Measurements from ENCODE around the gene ESRRB. TPM values are rescaled to one million over a fixed set of nuclear protein-coding genes. Genes with fewer than 3 reads are reported as not detected.

Gene ESRRB
- total RNA-seq, 2 experiments from 2014 or later = 0.10 TPM; not detected in 1

DNA sequence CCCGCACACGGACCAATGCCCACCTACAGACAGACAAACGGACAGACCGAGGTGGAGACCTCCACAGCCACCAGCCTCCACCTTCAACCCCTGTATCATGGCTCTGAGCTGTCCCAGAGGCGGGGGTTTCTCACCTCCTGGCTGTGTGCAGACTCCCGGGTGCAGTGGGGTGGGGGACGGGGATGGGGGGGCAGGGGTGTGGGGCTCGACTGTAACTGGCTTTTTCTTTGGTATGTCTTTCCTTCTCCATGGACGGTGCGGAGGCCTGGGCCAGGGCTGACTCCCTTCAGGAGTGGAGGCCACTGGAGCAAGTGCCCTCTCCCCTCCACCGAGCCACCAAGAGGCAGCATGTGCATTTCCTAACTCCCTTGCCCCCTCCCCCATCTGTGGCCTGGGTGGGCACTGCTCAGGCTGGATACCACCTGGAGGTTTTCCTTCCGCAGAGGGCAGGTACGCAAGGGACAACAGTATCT lies 122.6 kb downstream of the ESRRB start:
- CTCF ChIA-PET = no interaction called here
- no peaks in the 10 kb centered on the region for H3K4me1 Mint-ChIP-seq (ENCODE audit: low read depth)
- DNase-seq = no peak
- H3K9me3 Mint-ChIP-seq = no peaks in the 10 kb centered on the region
- H3K4me3 Mint-ChIP-seq = no peak overlapping the region
- H3K27ac Mint-ChIP-seq = no peak overlapping the region
- peaks cover 2% of the 10 kb centered on the region for H3K27me3 Mint-ChIP-seq
- intact Hi-C loops (cut with micrococcal nuclease) = no loop called here
- no peaks in the 10 kb centered on the region for H3K36me3 Mint-ChIP-seq
- POLR2A ChIA-PET = no interaction called here

- POLR2A ChIA-PET = no interaction called here
- no peaks in the 10 kb centered on the region for H3K4me1 Mint-ChIP-seq (ENCODE audit: low read depth)
Observed at GRCh38 chr14:76498976-76499375, 123.0 kb downstream of the ESRRB start.

GRCh38 chr14:76499399-76499798 lies 123.5 kb downstream of the ESRRB start:
- Mint-ChIP-seq H3K27me3 (peaks cover 2% of the 10 kb centered on the region), H3K27ac (no peak overlapping the region), H3K9me3 (no peaks in the 10 kb centered on the region), H3K4me1 (ENCODE audit: low read depth) (no peaks in the 10 kb centered on the region), H3K4me3 (no peak overlapping the region), H3K36me3 (no peaks in the 10 kb centered on the region)
- DNase-seq = no peak
- intact Hi-C loops (cut with micrococcal nuclease) = no loop called here
- CTCF ChIA-PET = interaction anchor here (0.6 to 1.4 kb wide), 2 partner anchors 9 to 141 kb away, joined by 3 to 4 read pairs; no protein-coding TSS in a partner anchor
- POLR2A ChIA-PET = no interaction called here

More at GRCh38 chr14:76498976-76499375, 123.0 kb downstream of the ESRRB start:
- peaks cover 2% of the 10 kb centered on the region for H3K27me3 Mint-ChIP-seq
- no peaks in the 10 kb centered on the region for H3K36me3 Mint-ChIP-seq
- no peaks in the 10 kb centered on the region for H3K9me3 Mint-ChIP-seq
- no peak overlapping the region for H3K4me3 Mint-ChIP-seq
- no peak overlapping the region for H3K27ac Mint-ChIP-seq
- DNase-seq = no peak
- intact Hi-C loops (cut with micrococcal nuclease) = no loop called here
- CTCF ChIA-PET = interaction anchor here (0.6 to 1.4 kb wide), 2 partner anchors 9 to 141 kb away, joined by 3 to 4 read pairs; no protein-coding TSS in a partner anchor

DNA sequence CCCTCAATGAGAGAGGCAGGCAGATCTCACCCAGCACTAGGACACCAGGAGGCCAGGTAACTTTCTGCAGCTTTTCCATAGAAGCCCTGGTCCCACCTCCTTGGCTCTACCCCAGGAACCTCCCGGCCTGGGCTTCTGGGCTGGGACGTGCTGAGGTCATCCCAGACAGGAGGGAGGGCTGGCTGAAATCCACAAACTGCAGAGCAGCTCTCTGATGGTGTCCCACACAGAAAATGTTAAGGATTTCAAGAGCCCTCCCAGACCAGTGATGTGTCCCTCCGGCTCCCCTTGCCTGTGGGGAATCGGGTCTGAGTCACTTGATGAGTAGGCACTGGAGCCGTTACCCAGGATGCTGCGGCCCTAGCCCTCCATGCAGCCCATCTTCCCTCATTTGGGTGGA lies 124.1 kb downstream of the ESRRB start:
- Mint-ChIP-seq H3K4me3 (no peak overlapping the region), H3K27ac (no peak overlapping the region), H3K4me1 (ENCODE audit: low read depth) (no peaks in the 10 kb centered on the region), H3K9me3 (no peaks in the 10 kb centered on the region), H3K36me3 (no peaks in the 10 kb centered on the region), H3K27me3 (peaks cover 2% of the 10 kb centered on the region)
- POLR2A ChIA-PET = no interaction called here
- CTCF ChIA-PET = interaction anchor here (1.4 kb wide), 1 partner anchor 10 kb away, joined by 3 read pairs; no protein-coding TSS in a partner anchor
- no peak for DNase-seq
- intact Hi-C loops (cut with micrococcal nuclease) = no loop called here

DNA sequence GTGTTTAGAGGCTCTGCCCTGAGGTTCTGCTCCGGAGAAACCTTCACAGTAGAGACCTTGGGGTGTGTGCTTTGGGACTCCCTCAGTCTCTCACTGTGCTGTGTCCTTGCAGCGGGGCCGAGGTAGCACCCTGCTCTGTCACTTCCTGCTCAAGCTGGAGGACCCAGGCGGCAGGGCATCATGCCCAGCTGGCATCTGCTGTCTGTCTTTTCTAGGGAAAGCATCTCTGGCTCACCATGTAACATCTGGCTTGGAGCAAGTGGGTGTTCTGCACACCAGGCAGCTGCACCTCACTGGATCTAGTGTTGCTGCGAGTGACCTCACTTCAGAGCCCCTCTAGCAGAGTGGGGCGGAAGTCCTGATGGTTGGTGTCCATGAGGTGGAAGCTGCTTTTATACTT lies 124.5 kb downstream of the ESRRB start:
- no peaks in the 10 kb centered on the region for H3K36me3 Mint-ChIP-seq
- H3K4me3 Mint-ChIP-seq = no peak overlapping the region
- intact Hi-C loops (cut with micrococcal nuclease) = no loop called here
- CTCF ChIA-PET = interaction anchor here (1.4 kb wide), 1 partner anchor 10 kb away, joined by 3 read pairs; no protein-coding TSS in a partner anchor
- POLR2A ChIA-PET = no interaction called here
- DNase-seq = no peak
- peaks cover 2% of the 10 kb centered on the region for H3K27me3 Mint-ChIP-seq
- H3K9me3 Mint-ChIP-seq = no peaks in the 10 kb centered on the region
- H3K27ac Mint-ChIP-seq = no peak overlapping the region
- H3K4me1 Mint-ChIP-seq (ENCODE audit: low read depth) = no peaks in the 10 kb centered on the region

DNA sequence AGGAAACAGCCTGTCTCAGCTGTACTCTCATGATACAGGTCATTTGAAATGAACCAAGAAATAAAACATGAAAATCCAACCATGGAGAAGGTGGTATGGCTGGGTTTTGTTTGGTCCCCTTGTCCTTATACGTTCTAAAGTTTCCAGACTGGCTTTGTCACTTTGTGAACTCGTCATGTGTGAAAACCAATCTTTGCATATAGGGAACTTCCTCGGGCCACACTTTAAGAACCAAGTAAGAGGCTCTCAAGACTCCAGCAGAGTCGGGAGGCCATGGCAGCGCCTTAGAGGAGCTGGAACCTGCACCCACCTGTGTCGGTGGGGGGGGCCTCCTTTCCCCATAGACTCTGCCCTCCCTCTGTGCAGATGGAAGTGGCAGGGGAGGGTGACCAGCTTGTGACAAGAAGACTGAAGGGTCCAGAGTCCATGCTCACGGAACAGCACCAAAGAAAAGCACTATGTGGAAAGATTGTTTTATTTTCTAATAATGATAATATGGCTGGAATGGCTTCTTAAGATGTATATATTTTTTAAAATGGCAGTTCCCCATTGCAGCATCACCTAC lies 125.3 kb downstream of the ESRRB start:
- ChIA-PET CTCF (no interaction called here), POLR2A (no interaction called here)
- Mint-ChIP-seq H3K27me3 (peaks cover 2% of the 10 kb centered on the region), H3K36me3 (no peaks in the 10 kb centered on the region), H3K27ac (no peak overlapping the region), H3K9me3 (no peaks in the 10 kb centered on the region), H3K4me1 (ENCODE audit: low read depth) (no peaks in the 10 kb centered on the region), H3K4me3 (no peak overlapping the region)
- intact Hi-C loops (cut with micrococcal nuclease) = no loop called here
- no peak for DNase-seq

DNA sequence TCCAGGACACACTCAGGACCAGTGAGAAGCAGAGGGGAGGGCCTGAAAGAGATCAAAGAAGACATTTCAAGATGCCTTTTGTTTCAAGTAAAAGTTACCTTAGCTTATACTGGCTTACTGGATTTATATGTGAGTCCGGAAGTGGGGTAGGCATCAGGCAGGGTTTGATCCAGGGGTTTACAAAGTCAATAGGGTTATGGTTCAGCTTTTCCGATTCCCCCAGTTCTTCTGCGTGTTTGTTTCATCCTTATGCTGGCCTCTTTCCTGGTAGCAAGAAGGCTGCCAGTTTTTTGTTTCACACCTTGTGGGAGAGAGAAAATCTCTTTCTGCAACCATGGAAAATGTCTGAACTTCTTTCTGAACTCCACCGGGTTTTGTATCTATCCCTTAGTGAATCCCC lies 126.3 kb downstream of the ESRRB start:
- DNase-seq = no peak
- peaks cover 3% of the 10 kb centered on the region for H3K27me3 Mint-ChIP-seq

GRCh38 chr14:76502638-76503037 lies 126.7 kb downstream of the ESRRB start:
- CTCF ChIA-PET = no interaction called here

More for the DNA sequence above, 126.3 kb downstream of the ESRRB start:
- POLR2A ChIA-PET = no interaction called here
- Mint-ChIP-seq H3K4me3 (no peak overlapping the region), H3K27ac (no peak overlapping the region), H3K36me3 (no peaks in the 10 kb centered on the region), H3K4me1 (ENCODE audit: low read depth) (no peaks in the 10 kb centered on the region), H3K9me3 (no peaks in the 10 kb centered on the region)
- intact Hi-C loops (cut with micrococcal nuclease) = no loop called here
- CTCF ChIA-PET = no interaction called here

GRCh38 chr14:76509311-76509710 lies 133.4 kb downstream of the ESRRB start:
- Mint-ChIP-seq H3K4me3 (no peak overlapping the region), H3K9me3 (no peaks in the 10 kb centered on the region), H3K4me1 (ENCODE audit: low read depth) (no peaks in the 10 kb centered on the region), H3K27me3 (peaks cover 23% of the 10 kb centered on the region), H3K27ac (no peak overlapping the region), H3K36me3 (no peaks in the 10 kb centered on the region)
- ChIA-PET POLR2A (no interaction called here), CTCF (no interaction called here)
- intact Hi-C loops (cut with micrococcal nuclease) = no loop called here
- DNase-seq = no peak

More at GRCh38 chr14:76502638-76503037, 126.7 kb downstream of the ESRRB start:
- intact Hi-C loops (cut with micrococcal nuclease) = no loop called here
- DNase-seq = no peak
- Mint-ChIP-seq H3K27me3 (peaks cover 3% of the 10 kb centered on the region), H3K27ac (no peak overlapping the region), H3K9me3 (no peaks in the 10 kb centered on the region), H3K36me3 (no peaks in the 10 kb centered on the region), H3K4me1 (ENCODE audit: low read depth) (no peaks in the 10 kb centered on the region), H3K4me3 (no peak overlapping the region)
- POLR2A ChIA-PET = no interaction called here

DNA sequence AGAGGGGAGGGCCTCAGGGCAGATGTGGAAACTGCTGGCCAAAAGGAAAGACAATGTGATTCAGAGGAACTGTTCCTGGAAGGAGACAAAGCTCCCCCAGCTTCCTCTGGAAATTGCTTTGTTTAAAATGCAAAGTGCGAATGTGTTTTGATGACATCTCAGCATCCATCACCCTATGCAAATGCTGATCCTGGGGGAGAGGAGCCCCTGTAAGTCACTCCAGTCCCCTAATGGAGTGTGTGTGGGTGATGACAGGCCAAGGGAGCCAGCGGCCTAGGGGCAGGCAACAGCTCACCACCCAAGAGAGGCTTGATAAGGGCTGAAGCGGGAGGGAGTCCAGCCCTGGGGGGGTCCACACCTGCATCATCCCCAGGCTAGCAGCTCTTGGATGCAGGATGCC lies 134.2 kb downstream of the ESRRB start:
- intact Hi-C loops (cut with micrococcal nuclease) = no loop called here

GRCh38 chr14:76514213-76514998 lies 138.5 kb downstream of the ESRRB start:
- peak; percentile 21 for DNase-seq
- H3K27ac Mint-ChIP-seq = no peak overlapping the region
- H3K9me3 Mint-ChIP-seq = no peaks in the 10 kb centered on the region
- no peaks in the 10 kb centered on the region for H3K36me3 Mint-ChIP-seq
- H3K4me3 Mint-ChIP-seq = no peak overlapping the region
- peaks cover 17% of the 10 kb centered on the region for H3K27me3 Mint-ChIP-seq
- ChIA-PET CTCF (no interaction called here), POLR2A (no interaction called here)
- no peaks in the 10 kb centered on the region for H3K4me1 Mint-ChIP-seq (ENCODE audit: low read depth)
- intact Hi-C loops (cut with micrococcal nuclease) = no loop called here

More for the DNA sequence above, 134.2 kb downstream of the ESRRB start:
- Mint-ChIP-seq H3K27me3 (peaks cover 23% of the 10 kb centered on the region), H3K36me3 (no peaks in the 10 kb centered on the region), H3K27ac (no peak overlapping the region), H3K4me1 (ENCODE audit: low read depth) (no peaks in the 10 kb centered on the region), H3K4me3 (no peak overlapping the region), H3K9me3 (no peaks in the 10 kb centered on the region)
- ChIA-PET CTCF (no interaction called here), POLR2A (no interaction called here)
- no peak for DNase-seq

DNA sequence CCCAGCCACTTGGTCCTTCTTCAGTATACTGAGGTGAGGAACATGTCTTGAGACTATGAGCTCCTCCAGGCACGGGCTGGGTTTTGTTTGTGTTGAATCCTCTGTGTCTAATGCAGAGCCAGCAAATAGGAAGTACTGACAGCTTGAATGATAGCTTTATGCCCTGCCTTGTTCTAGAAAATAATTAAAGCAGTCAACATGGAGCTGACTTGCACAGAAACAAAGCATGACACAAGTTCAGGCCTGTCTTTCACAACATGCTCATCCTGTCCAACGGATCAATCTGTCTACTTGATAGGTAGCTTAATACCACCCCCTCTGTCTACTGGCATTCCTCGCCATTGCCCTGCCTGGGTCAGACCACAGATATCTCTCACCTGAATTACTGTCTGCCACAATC lies 140.9 kb downstream of the ESRRB start:
- Mint-ChIP-seq H3K9me3 (peaks cover 5% of the 10 kb centered on the region), H3K4me3 (no peak overlapping the region), H3K27me3 (peaks cover 15% of the 10 kb centered on the region), H3K36me3 (no peaks in the 10 kb centered on the region), H3K27ac (no peak overlapping the region), H3K4me1 (ENCODE audit: low read depth) (no peaks in the 10 kb centered on the region)
- DNase-seq = no peak
- intact Hi-C loops (cut with micrococcal nuclease) = no loop called here
- POLR2A ChIA-PET = no interaction called here
- CTCF ChIA-PET = no interaction called here

DNA sequence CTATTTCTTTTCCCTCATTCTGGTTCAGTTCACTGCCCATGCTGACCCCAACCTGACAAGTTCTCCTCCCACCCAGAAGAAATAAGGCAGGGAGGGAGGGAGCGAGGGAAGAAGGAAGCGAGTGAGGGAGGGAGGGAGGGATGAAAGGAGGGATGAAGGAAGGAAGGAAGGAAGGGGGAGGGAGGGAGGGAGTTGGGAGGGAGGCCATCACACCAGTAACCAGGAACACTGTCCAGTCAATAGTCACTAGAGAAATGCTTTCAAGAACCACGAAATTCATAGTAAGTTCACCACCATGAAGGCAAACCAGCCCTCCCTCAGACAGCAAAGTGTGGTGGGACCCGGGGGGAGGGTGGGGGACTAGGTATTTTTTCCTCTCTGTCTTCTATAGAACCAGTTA lies 142.4 kb downstream of the ESRRB start:
- intact Hi-C loops (cut with micrococcal nuclease) = no loop called here
- H3K4me1 Mint-ChIP-seq (ENCODE audit: low read depth) = no peaks in the 10 kb centered on the region
- H3K36me3 Mint-ChIP-seq = no peaks in the 10 kb centered on the region
- ChIA-PET POLR2A (no interaction called here), CTCF (no interaction called here)
- DNase-seq = no peak
- H3K4me3 Mint-ChIP-seq = no peak overlapping the region
- peaks cover 5% of the 10 kb centered on the region for H3K9me3 Mint-ChIP-seq
- no peak overlapping the region for H3K27ac Mint-ChIP-seq
- peaks cover 14% of the 10 kb centered on the region for H3K27me3 Mint-ChIP-seq

Measured in activated CD4-positive, alpha-beta memory T cell treated with anti-CD3 and anti-CD28 coated beads for 36 hours (primary cell).